NT2/D1 (cell line): ENCODE data around the gene NACAD.

Experiments used
- SUZ12 ChIP-seq: IDR thresholded peaks from 2 replicates; pipeline ENCODE4 v1.6.1; 2011; ENCODE audit not compliant: insufficient read length, insufficient read depth; ENCODE audit errors: extremely low read depth
- YY1 ChIP-seq: IDR thresholded peaks from 2 replicates; pipeline ENCODE4 v1.6.1; 2011; ENCODE audit not compliant: insufficient read length, insufficient read depth
- ZNF274 ChIP-seq: IDR thresholded peaks from 2 replicates; pipeline ENCODE4 v1.6.1; 2011; ENCODE audit warnings: mild to moderate bottlenecking, low read depth, low read length

DNA sequence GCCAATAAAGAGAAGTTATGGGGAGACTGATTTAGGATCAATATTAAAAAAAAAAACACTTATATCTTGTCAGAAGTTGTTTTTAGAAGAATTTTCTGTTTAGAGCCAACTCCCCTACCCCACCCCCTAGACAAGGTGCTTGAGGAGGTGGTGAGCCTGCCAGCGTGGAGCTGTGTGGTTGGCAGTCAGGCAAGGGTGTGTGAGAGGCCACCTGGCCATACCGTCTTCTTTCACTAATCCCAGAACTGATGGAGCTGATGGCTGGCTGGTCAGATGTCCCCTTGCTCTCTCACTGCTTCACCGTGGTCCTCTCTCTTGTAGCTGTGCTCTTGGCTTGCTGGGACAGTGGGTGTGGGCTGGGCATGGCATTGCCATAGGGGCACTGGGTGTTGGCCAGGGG, 34.3 kb downstream of the NACAD start:
- TF ChIP-seq ZNF274 (no peak), YY1 (no peak), SUZ12 (no peak)
